GM18526 (cell line): ENCODE results near the gene RPL35A.

Source experiments
- POLR2A ChIP-seq: IDR thresholded peaks from 3 replicates; pipeline ENCODE4 v1.6.1; 2011; ENCODE audit not compliant: insufficient read length; ENCODE audit errors: extremely low read depth

The RPL35A gene

GRCh38 chr3:197975311-197975710, 25.3 kb downstream of the RPL35A start:
- no peak for TF ChIP-seq POLR2A

- no peak for TF ChIP-seq POLR2A
These were observed 33.1 kb downstream of the RPL35A start for GRCh38 chr3:197983076-197983475.

DNA sequence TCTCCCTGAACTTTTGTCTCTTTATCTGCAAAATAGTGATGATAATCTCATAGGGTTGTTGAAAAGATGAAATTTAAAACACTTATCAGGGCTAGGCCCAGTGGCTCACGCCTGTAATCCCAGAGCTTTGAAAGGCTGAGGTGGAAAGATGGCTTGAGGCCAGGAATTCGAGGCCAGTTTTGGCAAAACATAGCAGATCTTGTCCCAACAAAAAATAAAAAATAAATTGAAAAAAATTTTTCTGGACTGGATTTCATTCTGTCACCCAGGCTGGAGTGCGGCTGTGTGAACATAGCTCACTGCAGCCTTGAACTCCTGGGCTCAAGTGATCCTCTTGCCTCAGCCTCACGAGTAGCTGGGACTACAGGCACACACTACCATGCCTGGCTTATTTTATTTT, 39.7 kb downstream of the RPL35A start:
- no peak for TF ChIP-seq POLR2A

DNA sequence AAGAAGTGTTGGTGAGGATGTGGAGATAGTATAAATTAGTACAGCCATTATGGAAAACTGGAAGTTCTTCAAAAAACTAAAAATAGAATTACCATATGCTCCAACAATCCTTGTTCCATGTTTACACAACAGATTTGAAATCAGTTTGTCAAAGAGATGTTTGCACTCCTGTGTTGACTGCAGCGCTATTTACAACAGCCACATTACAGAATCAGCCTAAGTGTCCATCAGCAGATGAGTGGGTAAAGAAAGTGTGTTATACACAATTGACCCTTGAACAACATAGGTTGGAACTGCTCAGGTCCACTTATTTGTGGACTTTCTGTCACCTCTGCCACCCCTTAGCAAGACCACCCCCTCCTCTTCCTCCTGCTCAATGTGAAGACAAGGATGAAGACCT, 44.7 kb downstream of the RPL35A start:
- TF ChIP-seq POLR2A = no peak

DNA sequence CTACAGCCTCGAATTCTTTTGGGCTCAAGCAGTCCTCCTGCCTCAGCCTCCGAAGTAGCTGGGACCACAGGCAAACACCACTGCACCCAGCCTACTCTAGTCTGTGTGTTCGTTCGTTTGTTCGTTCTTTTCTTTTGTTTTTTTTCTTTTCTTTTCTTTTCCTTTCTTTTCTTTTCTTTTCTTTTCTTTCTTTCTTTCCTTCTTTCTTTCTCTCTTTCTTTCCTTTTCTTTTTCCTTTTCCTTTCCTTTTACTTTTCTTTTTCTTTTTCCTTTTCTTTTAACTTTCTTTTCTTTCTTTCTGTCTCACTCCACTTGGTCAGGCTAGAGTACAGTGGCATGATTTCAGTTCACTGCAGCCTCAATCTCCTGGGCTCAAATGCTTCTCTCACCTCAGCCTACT, 46.9 kb downstream of the RPL35A start:
- no peak for TF ChIP-seq POLR2A

GRCh38 chr3:197997936-197998335, 47.9 kb downstream of the RPL35A start:
- TF ChIP-seq POLR2A = no peak
